Tibial artery (tissue), 4 donors: Measurements from ENCODE around the gene M6PR.

Source experiments
- DNase-seq, 2 donors: peaks; one replicate each; pipeline ENCODE4 v3.0.0-alpha.2; 2019
- H3K27ac ChIP-seq, 2 donors: fragments of 200-600 bp; sonication (generic) in 1 of 2; 1 replicate in 1 of 2; 2 replicates in 1 of 2; pipeline ENCODE4 v1.5.1; 2018 to 2019; ENCODE audit warnings: mild to moderate bottlenecking in 1 of 2
- H3K27me3 ChIP-seq, 2 donors: fragments of 200-600 bp; sonication (generic) in 1 of 2; one replicate each; pipeline versions ENCODE4 v1.5.1 to v1.6.0; 2016 to 2019
- H3K36me3 ChIP-seq, 3 donors: fragments of 200-600 bp; sonication (generic) in 2 of 3; one replicate each; pipeline ENCODE4 v1.5.1; 2016 to 2019; ENCODE audit warnings: mild to moderate bottlenecking in 2 of 3
- H3K4me1 ChIP-seq, 4 donors: fragments of 200-600 bp; sonication (generic) in 2 of 4; 1 replicate in 3 of 4; 2 replicates in 1 of 4; pipeline ENCODE4 v1.5.1; 2016 to 2019
- H3K4me3 ChIP-seq, 2 donors: fragments of 200-600 bp; sonication (generic) in 1 of 2; 1 replicate in 1 of 2; 2 replicates in 1 of 2; pipeline ENCODE4 v1.5.1; 2018 to 2019; ENCODE audit warnings: mild to moderate bottlenecking in 2 of 2
- H3K9me3 ChIP-seq, 3 donors: fragments of 200-600 bp; sonication (generic) in 1 of 3; one replicate each; pipeline ENCODE4 v1.5.1; 2016 to 2019
- CTCF ChIP-seq, 2 experiments: fragments of 200-600 bp in 1 of 2; fragments of 450-650 bp in 1 of 2; IDR thresholded peaks; one replicate each; pipeline ENCODE4 v1.5.1; 2017 to 2019; ENCODE audit warnings: antibody characterized with exemption in 2 of 2, mild to moderate bottlenecking in 1 of 2, moderate library complexity in 1 of 2
- intact Hi-C: fragments of 100-400 bp; cut with DNase I; formaldehyde crosslinking; loops from one replicate; pipeline ENCODE4 v1.15.0; 2023; ENCODE audit warnings: low total_unique reads

The M6PR gene

GRCh38 chr12:8949342-8950220, at the start of gene M6PR:
Gene M6PR (minus strand): TSS chr12:8949645. CDS start chr12:8946404, 3,241 bp downstream.
- Histone ChIP-seq H3K36me3 (peaks cover 9 to 20% (median 16%) of the 10 kb centered on the region in 3 donors), H3K4me1 (peaks cover 0 to 28% (median 20%) of the 10 kb centered on the region in 4 donors), H3K9me3 (no peaks in the 10 kb centered on the region), H3K27ac (peak within 1 kb of the TSS; percentile 92 to 96), H3K4me3 (peak within 1 kb of the TSS; percentile 67 to 83), H3K27me3 (no peaks in the 10 kb centered on the region)
- TF ChIP-seq CTCF (IDR thresholded peaks at IDR 0.05) = peak in 1 of 2 experiments; percentile 51
- intact Hi-C loops = loop anchor here (5.0 to 10.0 kb wide), 2 partner anchors 85 to 113 kb away; no protein-coding TSS in a partner anchor
- peak; percentile 94 to 96 for DNase-seq

GRCh38 chr12:8996682-8997405, 47.4 kb upstream of the M6PR start:
- Histone ChIP-seq H3K4me3 (no peak overlapping the region), H3K27ac (no peak overlapping the region), H3K9me3 (no peaks in the 10 kb centered on the region), H3K4me1 (no peaks in the 10 kb centered on the region), H3K36me3 (no peaks in the 10 kb centered on the region), H3K27me3 (no peaks in the 10 kb centered on the region)
- TF ChIP-seq CTCF (IDR thresholded peaks at IDR 0.05) = no peak
- intact Hi-C loops = no loop called here
- no peak for DNase-seq

GRCh38 chr12:8995021-8995775, 45.8 kb upstream of the M6PR start:
- H3K27ac ChIP-seq = no peak overlapping the region
- intact Hi-C loops = no loop called here
- no peaks in the 10 kb centered on the region for H3K4me1 ChIP-seq
- H3K27me3 ChIP-seq = no peaks in the 10 kb centered on the region
- no peak overlapping the region for H3K4me3 ChIP-seq
- no peak for DNase-seq
- no peaks in the 10 kb centered on the region for H3K36me3 ChIP-seq
- no peak for TF ChIP-seq CTCF (IDR thresholded peaks at IDR 0.05)
- H3K9me3 ChIP-seq = no peaks in the 10 kb centered on the region

GRCh38 chr12:8993827-8994226, 44.4 kb upstream of the M6PR start:
- TF ChIP-seq CTCF (IDR thresholded peaks at IDR 0.05) = no peak
- Histone ChIP-seq H3K4me1 (no peaks in the 10 kb centered on the region), H3K36me3 (no peaks in the 10 kb centered on the region), H3K9me3 (no peaks in the 10 kb centered on the region), H3K4me3 (no peak overlapping the region), H3K27me3 (no peaks in the 10 kb centered on the region), H3K27ac (no peak overlapping the region)
- DNase-seq = no peak
- intact Hi-C loops = no loop called here
